NCI-H1436 (cell line): ENCODE measurements around the gene ULBP3.
"Not testable (repeated sequence)": the region's sequence is repeated elsewhere in the genome, so short reads cannot be mapped to it uniquely, and the experiment has no call there.

Source experiments
- DNase-seq: peaks from one replicate; lab custom pipeline; 2025; lab: John Stamatoyannopoulos, UW

The ULBP3 gene

GRCh38 chr6:150015281-150016001 is 53.5 kb downstream of the ULBP3 start:
- DNase-seq, result not testable (repeated sequence)

GRCh38 chr6:150014623-150015280 is 54.2 kb downstream of the ULBP3 start:
- DNase-seq, result not testable (repeated sequence)

DNA sequence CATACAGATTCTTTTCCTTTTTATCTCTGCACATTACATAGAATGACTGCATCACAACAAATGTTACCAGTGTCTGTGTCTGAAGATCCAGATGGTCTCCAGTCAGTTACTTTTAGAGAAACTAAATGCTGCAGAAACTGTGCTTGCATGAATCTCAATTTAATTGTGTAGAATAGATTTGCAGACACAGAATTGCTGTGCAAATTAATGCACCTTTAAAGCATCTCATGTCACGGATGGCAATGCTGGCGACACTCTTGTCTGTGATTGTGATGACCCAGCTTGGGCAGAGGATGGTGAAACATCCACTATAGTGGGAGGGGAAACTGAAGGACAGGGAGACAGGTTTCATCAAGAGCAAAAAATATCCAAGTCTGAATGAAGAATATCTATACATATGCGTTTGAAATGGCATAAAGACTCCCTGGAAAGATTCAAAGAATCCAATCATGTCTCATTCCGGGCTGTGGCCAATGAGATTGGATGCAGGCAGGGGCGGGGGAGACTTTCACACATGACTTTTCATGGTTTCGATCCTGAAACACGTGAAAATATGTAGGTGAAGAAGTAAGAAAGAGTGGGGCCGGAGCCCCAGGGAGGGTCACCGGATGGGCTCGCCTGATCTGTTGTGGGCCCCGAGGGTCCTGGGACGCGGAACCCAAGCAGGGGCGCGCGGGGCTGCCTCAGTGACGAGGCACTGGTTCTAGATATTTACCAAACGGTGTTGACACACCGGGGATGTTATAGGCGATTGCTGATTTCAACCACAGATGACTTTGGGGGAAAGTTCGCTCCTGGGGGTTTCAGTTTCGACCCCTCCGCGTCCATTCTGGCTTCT is 54.9 kb downstream of the ULBP3 start:
- DNase-seq, result not testable (repeated sequence)

- DNase-seq, result not testable (repeated sequence)
Measured at GRCh38 chr6:150012846-150013784, 55.8 kb downstream of the ULBP3 start.
